SW 1271 (cell line): ENCODE measurements around the gene C1orf185.
"Not testable (repeated sequence)": the region's sequence is repeated elsewhere in the genome, so short reads cannot be mapped to it uniquely, and the experiment has no call there.

Source experiments
- DNase-seq, 2 experiments: peaks; one replicate each; lab custom pipeline; 2025; lab: John Stamatoyannopoulos, UW

C1orf185 gene

GRCh38 chr1:51101976-51102375 is at the start of gene C1orf185:
C1orf185 (plus strand) TSS chr1:51102228; CDS start chr1:51102234, 6 bp downstream.
- DNase-seq: no peak

DNA sequence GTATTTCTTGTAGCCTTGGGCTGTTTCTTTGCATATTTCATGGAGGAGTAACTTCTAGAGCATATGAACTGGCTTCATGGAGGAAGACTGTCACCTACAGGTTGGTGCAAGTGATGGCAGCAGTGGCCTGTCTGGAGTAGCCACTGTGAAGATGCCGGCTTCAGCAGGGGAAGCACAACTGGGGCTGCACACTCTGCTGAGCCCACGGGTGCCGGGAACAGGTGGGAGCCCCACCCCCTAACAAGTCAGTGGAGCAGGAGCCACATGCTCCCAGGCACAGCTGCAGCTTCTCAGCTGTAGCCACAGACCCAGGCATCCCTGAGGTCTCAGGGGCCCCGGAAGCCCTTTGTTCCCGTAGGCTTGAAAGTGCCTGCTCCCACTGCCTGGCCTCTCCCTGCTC is 43.2 kb upstream of the C1orf185 start:
- DNase-seq: no peak

- no peak for DNase-seq
These were observed 40.7 kb upstream of the C1orf185 start for GRCh38 chr1:51061231-51061918.

GRCh38 chr1:51063121-51063520 is 38.9 kb upstream of the C1orf185 start:
- peak; percentile 48 to 86 for DNase-seq

- DNase-seq: no peak
These were observed 32.0 kb upstream of the C1orf185 start for GRCh38 chr1:51070011-51070410.

- no peak for DNase-seq
These were observed 31.4 kb upstream of the C1orf185 start for GRCh38 chr1:51070640-51071039.

GRCh38 chr1:51071291-51072042 is 30.6 kb upstream of the C1orf185 start:
- DNase-seq: no peak

- no peak for DNase-seq
These were observed 30.0 kb upstream of the C1orf185 start for GRCh38 chr1:51072043-51072439.

DNA sequence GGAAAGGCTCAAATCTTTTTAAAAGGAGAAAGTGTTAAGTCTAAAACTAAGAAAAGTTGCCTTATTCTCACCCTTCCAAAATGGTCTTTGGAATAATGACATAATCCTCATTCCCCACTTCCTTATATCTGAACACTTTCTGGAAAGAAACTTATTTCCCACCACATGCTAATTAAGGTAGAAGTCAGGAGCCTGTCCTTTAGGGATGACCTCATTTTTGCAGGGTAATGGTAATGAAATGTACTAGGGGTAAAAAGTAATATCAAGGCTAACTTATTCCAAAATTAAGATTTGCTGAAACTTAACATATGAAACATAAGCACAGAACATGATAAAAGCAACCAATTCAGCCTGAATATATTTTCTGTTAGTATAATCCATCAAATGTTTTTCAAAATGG is 29.4 kb upstream of the C1orf185 start:
- no peak for DNase-seq

DNA sequence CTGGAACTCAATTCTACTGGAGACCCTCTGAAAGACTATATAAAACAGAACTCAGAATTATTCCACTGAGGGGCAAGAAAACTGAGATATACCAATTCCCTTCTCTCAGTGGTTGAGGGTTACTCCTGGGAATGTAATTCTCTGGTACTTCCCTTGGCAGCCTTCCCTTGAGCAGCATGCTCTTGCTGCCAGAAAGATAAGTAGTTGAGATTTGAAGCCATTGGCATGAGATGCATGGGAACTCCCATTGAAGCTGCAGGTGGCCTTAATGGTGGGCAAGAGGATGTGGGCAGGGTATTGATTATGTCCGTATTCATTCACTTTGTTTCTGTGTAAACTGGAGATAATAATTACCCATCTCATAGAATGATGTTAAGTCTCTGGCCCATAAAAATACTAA is 28.6 kb upstream of the C1orf185 start:
- DNase-seq: no peak

DNA sequence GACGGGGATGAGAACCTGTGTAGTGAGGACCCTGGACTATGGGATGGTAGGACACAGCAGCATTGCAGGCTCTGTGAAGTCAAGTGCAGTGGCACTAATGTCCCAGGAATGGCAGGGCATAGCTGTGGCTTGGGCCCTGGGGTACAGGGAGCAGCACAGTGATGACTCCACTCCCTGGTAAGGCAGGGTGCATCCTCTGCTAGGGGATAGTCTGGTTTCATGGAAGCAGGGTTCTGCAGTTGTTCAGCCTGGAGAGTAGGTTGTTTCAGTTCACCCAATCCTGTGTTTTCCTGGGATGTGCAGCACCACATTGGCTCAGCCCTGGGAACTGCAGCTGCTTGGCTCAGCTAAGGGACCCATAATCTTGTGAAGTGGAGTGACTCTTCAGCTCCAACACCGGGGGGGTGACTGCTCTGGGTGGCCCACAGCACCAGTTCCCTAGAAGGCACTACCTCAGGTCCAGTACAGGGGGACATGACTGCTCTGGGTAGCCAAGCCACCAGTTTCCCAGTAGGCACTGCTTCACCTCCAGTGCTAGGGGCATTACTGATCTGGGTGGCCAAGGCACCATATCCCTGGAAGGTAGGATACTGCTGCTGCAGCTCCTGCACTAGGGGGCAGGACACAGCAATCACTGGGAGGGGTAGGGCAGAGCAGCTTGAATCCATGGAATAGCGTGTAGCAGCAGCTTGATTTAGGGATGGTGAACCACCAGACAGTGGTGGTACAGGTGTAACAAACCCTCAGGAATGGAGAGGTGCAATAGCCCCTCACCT is 15.3 kb upstream of the C1orf185 start:
- DNase-seq: no peak

- no peak for DNase-seq
These were observed 13.6 kb upstream of the C1orf185 start for GRCh38 chr1:51088474-51088873.

DNA sequence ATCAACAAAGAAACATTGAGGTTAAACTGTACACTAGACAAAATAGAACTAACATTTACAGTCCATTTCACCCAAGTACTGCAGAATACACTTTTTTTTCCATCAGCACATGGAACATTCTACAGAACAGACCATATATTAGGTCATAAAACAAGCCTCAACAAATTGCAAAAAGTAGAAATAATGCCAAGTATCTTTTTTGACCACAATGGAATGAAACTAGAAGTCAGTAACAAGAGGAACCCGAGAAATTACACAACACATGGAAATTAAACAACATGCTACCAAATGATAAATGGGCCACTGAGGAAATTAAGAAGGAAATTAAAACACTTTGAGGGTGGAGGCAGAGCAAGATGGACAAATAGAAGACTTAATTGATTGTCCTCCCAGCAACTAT is 8.4 kb upstream of the C1orf185 start:
- DNase-seq: no peak

DNA sequence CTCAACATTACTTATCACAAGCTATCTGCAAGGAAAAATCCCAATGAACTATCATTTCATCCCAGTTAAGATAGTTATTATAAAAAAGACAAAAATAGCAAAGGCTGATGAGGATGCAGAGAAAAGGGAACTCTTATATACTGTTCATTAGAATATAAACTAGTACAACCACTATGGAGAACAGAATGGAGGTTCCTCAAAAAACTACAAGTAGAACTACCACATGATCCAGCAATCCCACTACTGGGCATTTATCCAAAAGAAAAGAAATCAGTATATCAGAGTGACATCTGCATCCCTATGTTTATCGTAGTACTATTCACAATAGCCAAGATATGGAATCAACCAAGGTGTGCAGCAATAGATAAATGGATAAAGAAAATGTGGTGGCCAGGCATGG is 4.9 kb upstream of the C1orf185 start:
- no peak for DNase-seq

DNA sequence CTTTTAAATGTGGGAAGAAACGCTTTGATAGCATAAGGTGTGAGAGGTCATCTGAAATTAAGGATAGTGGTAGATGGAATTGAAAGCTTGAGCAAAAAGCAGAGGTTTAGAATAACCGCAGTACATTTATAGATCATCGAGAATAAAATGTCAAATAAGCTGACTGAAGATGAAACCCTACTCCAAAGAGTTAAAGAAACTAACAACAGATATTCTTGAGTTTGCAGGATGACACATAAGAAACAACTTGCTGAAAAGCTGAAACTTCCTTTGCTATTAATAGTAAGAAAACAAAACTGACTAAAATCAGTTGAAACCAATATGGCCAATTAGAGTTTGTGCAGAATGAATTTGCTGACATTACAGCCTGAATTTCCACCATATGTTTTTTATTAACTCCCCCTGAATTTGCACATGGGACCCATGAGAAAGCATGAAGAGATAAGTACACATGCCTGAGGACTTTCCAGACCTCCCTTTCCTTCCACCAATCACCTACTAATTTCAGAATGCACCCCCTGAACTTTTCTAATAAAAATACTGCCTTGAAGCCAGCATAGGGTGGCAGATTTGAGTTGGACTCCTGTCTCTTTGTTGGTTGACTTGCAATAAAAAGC is 1.7 kb upstream of the C1orf185 start:
- no peak for DNase-seq

- DNase-seq: no peak
These were observed 12.1 kb downstream of the C1orf185 start for GRCh38 chr1:51114137-51114536.

DNA sequence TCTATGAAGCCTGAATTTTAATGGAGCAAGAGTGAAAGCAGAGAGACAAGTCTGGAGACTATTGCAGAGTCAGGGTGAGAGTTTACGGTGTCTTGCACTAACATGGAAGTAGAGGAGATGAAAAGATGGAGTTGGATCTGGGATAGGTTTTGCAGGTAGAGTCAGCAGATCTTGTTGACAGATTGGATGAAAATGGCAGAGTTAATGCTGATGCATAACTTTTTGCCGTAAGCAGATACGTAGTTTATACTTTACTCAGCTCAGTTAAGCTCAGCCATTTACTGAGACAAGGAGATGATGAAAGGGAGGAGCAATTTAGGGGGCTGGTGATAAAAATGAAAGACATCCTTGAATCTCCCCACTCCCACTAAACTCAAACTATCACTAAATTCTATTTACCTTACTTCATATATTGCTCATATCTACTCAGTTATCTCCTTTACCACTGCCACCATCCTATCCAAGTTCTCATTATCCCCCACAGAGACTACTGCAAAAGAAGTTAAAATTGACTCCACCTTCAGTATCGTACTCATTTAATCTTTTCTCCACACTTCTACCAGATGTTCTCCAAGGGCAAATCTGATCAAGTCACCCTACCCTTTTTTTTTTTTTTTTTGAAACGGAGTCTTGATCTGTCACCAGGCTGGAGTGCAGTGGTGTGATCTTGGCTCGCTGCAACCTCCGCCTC is 13.8 kb downstream of the C1orf185 start:
- no peak for DNase-seq

DNA sequence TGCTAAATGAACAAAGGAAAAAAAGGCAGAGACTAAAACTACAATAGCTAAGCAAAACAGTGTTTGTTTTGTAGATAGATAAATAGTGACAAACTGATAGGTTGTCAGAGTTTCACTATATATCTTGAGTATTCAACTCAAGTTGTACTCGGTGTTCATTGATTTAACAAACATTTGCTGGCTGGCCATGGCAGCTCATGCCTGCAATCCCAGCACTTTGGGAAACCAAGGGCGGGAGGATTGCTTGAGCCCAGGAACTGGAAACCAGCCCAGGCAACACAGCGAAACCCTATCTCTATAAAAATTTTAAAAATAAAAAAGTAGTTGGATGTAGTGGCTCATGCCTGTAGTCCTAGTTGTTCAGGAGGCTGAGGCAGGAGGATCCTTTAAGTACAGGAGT is 17.3 kb downstream of the C1orf185 start:
- no peak for DNase-seq

- no peak for DNase-seq
These were observed 18.6 kb downstream of the C1orf185 start for GRCh38 chr1:51120629-51121028.

- DNase-seq: not testable (repeated sequence)
These were observed 25.1 kb downstream of the C1orf185 start for GRCh38 chr1:51127152-51127551.

DNA sequence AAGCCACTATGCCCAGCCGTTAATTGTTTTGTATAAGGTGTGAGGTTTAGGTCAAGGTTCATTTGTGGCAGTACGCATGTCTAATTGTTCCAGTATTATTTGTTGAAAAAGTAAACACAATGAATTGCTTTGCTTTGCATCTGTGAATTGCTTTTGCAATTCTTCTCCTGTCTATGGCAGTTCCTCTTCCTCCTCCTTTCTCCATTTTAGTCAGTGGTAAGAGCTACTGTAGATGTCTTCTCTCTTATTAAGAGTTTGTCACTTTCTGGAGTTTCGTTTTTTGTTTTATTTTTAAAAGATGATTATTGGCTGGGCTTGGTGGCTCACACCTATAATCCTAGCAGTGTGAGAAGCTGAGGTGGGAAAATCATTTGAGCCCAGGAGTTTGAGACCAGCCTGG is 29.2 kb downstream of the C1orf185 start:
- no peak for DNase-seq

DNA sequence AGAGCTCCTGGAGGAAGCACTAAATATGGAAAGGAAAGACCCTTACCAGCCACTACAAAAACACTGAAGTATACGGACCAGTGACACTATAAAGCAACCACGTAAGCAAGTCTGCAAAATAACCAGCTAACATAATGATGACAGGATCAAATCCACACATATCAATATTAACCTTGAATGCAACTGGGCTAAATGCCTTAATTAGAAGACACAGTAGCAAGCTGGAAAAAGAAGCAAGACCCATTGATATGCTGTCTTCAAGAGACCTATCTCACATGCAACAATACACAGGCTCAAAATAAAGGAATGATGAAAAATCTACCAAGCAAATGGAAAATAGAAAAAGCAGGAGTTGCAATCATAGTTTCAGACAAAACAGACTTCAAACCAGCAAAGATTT is 31.0 kb downstream of the C1orf185 start:
- DNase-seq: no peak
